Fibroblast of skin of scalp (primary cell): ENCODE data around the gene RGN. TPM values are rescaled to one million over a fixed set of nuclear protein-coding genes. Genes with fewer than 3 reads are reported as not detected.
"Not testable (repeated sequence)": the region's sequence is repeated elsewhere in the genome, so short reads cannot be mapped to it uniquely, and the experiment has no call there.

Source experiments
- DNase-seq: peaks from one replicate; pipeline ENCODE4 v3.0.0-alpha.2; 2013
- polyA plus RNA-seq, 2 experiments: library from polyadenylated mRNA; unstranded; fragments of 120-200 nt; gene quantifications; one replicate each; pipeline ENCODE4 v1.2.1, GENCODE V29; 2013; ENCODE audit not compliant: insufficient read length in 2 of 2

Gene RGN
- polyA plus RNA-seq (2013, experiment 1 of 2; ENCODE audit: insufficient read length), result 1.5 TPM
- 1.9 TPM for polyA plus RNA-seq (2013, experiment 2 of 2; ENCODE audit: insufficient read length)

DNA sequence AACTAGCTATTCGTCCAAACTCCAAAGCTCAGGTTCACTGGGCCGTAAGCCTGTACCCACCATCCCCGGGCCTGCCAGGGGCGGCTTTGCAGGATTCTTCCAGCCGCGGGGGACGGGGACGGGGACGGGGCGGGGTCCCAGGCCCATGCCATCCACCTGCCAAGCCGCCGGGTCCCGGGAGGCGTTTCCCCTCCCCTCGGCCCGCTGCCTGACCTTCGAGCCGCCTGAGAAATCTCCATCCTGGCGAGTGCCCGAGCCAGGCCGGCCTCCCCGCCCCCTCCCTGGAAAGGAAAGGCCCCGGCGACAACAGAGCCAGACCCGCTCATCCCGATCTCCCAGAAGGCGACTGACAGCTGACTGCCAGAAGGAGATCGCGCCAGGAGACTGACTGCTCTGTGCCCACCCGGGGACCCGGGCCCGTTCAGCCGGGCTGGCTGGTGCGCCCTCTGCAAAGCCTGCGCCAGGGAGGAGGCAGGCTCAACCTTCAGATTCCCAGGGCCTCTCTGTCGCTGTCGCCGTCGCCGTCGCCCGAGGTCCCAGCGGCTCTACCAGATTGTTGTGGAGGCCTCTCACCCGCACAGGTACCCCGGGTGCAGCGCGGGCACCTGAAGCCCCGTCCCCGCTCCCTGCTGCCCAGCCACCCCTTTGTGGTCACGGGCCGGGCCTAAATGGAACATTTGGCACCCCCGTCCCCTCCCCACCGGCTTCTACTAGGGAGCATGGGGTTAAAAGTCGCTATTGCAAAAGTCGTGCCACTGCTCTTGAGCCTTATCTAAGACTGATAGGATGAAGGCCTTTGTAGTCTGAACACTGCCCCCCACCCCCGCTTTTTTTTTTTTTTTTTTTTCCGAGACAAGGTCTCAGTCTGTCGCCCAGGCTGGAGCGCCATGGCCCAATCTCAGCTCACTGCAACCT lies at the start of gene RGN:
Gene RGN, plus strand, starts transcription at position 315 of the 915 bp plus-strand sequence. CDS start 2,702 bp downstream, outside the sequence.
- peak; percentile 8 for DNase-seq

DNA sequence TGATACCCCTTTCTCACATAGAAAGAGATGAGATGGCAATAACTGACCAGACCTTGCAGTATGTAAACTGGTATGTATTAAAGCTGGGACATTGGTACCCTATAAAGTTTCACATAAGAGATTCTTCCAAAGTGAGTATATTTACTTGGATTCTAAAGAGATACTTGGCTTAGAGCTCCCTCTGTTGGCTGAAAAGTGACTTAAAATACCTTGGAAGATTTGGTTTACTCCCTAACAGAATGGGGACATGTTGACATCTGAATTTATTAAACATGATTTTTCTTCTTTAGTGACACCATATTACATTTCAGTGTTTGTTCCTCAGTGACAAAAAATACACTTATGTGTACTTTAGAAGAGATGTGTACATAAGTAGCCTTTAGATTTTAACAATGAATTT lies 47.9 kb upstream of the RGN start:
- peak; percentile 66 for DNase-seq

DNA sequence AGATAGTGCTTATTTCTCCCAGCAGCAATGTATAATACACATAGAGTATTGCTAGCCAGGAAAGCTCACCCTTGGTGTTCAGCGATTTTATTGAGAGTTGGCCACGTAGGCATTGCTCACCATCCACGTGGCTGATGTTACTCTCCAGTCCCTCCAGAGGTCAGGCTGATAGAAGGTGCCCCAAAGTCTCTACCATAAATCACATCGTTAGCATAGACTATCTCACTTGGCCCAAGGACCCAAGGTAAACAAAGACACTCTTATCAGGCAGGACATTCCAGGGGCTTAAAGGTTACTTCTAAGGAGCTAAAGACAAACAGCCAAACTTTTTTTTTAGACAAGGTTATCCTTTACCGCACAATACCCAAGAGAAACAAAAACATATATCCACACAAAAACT lies 30.3 kb upstream of the RGN start:
- DNase-seq, result no peak

DNA sequence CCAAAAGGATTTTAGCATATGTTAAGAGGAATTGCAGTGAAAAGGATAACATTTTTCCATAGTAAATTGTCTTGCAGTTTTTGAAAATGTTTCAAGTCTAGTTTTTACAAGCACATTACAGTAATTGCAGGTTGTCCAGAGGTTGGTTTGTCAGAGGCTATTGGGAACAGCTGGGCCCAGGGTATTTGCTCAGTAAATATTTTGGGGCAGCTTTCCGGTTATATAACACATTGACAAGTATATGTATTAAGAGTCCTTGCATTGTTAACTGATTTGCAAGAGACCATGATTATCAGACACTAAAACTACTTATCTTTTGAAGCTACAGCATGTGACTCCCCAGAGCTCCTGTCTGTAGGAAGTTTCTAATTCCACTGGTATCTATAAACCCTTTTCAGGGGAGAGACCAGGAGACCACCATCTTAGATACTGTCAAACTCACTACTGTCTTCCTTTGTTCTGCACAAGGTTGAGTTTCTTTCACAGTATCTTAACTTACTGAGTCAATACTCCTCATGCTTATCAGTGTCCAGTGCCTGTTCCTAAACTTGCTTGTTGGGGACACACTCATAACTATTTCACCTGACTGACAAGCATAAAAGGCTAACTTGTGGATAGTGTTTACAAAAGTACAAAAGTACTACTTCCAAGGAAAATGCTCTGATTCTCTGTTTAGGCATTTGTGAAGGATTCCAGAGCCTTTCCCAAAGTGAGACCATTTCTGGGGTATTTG lies 18.9 kb upstream of the RGN start:
- DNase-seq, result no peak

DNA sequence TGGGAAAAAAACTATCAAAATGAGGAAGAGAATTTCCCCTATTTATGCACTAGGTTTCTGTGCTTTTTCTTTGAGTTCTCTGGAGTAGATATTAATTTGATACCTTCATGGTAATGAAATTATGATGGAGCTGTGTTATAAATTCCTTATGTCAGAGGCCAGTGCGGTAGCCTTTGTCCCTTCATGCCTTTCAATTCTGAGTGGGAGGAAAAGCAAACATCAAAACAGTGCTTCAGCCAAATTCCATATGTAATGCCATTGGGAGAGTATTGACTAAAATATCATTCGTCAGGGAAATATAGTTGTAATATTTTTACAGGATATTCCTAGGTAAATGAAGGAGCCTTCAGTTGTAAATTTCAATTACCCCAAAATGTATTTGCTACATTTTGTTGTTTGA lies 17.5 kb upstream of the RGN start:
- no peak for DNase-seq

DNA sequence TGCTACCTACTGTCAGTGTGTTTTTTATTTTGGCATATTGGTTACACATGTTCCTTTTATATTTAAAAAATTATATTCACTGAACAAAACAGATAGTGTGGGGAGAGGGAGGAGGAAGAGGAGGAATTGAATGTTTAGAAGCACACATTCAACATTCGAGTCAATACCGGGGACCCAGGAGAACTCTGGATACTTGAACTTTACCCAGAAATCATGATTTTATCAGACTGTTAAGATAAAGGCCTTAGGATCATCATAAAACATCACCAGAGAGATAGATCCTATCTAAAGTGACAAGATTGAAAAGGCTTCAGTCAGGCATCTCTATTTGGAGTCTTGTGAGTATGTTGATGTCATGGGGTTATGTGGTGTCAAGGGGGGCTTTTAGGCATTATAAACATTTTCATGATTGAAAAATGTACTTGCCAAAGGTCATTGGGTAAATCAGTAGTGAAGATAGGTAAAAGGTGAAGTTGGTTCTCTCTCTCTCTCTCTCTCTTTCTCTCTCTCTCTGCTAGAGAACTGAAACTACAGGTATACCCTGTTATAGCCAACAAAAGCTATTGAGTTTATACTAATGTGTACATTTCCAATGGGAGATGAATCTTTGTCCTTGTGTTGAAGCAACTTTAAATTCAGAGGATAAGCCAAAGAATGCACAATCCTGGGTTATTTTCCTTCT lies 16.9 kb upstream of the RGN start:
- no peak for DNase-seq

DNA sequence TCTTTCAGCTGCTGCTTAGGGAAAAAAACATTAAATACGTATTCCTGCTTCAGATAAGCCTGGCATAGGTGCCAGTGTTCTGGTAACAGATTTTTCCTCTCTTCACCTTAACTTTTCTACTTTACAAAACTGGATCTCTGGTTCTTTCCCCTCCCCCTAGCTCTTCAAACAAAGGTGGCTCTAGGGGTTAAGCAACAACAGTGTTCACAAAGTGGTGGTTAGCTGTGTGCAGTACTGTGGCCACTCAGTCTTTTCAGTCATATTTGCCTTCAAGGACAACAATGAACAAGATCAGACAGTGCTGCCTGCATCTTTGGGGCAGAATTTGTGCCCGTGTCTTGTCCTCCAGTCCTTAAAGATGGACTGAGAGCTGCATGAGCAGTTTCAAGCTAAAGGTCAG lies 15.1 kb upstream of the RGN start:
- DNase-seq, result no peak

DNA sequence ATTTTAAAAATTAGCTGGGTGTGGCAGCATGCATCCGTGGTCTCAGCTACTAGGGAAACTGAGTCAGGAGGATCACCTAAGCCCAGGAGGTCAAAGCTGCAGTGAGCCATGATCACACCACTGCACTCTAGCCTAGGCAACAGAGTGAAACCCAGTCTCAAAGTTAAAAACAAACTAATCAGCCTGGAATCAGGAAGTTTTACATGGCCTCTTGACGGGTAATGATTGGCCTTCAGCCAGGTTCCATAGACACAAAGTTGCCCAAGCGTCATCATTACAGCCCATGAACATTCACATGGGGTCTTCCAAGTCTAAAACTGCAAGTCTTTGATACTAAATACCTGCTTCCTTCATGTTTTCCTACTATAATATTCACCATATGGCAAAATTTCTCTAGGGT lies 10.0 kb upstream of the RGN start:
- DNase-seq, result no peak

DNA sequence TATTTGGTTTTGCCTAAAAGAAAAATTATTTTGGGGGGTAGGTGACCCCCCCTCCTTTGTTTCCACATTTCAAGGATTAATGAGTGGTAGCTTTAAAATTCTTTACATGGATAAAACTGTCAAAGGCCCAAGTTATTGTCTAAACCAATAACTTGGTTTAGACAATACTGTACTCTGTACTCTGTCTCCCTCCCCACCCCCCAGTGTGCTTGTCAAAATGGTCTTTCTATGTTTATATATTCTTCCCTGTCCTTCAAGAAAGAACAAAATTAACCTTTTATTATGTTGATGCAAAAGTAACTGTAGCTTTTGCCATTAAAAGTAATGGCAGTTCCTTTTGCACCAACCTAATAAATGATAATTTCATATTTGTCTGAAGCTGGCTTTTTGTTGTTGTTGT lies 9.5 kb upstream of the RGN start:
- DNase-seq, result no peak

DNA sequence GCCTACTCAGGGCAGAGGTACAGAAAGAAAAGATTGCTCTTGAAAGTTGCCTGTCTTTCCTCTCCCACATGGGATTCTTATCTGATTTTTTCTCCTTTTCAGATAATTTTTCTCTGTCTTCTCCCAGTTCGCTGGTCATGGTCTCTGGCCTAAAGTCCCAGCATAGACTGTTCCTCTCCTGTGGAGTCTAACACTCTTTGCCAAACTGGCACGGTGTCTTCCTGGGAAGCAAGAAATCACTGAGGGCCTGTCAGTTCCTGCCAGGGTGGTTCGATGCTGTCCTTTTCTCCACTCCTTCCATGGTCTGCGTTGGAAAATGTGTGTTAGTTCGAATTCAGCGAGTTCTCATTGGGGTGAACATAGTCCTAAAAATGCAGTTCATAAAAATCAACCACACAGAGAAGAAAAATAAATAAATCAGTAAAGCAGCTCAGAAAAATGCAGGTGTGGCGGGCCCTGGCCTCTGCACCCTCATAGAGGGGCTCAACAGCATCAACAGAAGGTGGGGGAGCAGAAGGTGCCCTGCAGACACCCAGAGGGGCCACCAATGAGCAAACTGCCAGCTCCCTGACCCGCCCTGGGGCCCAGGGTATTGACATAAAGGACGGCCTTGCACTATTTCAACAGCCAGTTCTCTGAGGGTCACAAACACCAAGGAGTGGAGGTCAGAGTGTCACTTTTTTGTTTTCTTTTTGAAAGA lies 2.1 kb downstream of the RGN start:
- DNase-seq, result no peak

DNA sequence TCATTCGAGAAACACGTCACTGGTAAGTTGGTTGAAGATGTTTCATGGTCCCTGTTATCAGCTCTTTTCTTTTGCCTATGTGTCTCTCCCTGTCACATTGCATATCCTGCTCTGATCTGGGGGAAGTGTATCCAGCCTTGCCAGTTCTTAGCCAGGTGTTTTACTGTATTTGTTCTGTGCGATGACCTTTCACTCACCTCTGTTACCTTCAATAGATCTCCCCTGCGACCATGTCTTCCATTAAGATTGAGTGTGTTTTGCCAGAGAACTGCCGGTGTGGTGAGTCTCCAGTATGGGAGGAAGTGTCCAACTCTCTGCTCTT lies 2.6 kb downstream of the RGN start:
- no peak for DNase-seq

DNA sequence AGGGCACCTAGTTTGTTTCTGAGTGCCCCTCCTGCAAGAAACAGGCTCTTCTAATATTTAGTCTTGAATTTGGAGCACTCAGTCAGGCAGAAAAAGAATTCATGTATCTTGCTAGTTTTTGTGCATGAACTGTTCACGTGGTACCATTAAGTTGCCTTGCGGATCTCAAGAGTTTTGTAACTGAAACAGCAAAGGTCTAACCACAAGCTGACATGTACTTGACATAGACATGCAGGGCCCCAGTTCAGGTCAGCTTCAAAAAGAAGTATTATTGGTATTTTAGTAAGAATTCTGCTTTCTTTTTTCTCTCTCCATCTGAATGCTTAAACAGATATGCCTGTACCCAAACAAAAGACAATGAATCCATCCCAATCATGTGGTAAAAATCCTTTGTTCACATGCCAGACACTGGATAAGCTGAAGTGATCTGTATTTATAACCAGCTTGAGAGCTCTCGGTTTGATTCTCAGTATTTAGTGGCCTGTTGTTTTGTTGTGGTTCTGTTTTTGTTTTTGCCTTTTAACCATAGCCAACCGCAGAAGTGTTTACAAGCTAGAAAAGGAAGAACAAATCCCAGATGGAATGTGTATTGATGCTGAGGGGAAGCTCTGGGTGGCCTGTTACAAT lies 13.0 kb downstream of the RGN start:
- no peak for DNase-seq

DNA sequence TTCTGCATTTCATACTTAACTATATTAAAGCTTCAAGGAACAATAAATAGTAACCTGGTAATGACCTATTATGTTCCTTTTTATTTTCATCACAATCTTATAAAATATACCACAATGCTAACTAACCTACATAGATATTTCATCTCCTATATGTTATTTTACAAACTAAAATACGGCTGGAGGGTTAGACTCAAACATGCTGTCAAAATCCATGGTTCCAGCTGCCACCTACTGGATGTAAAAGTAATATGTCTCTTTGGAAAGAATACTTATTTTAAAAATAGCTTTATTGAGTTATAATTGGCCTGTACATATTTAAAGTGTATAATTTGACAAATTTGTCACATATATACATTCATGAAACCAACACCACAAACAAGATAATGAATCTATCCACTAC lies 15.0 kb downstream of the RGN start:
- peak; percentile 41 for DNase-seq

DNA sequence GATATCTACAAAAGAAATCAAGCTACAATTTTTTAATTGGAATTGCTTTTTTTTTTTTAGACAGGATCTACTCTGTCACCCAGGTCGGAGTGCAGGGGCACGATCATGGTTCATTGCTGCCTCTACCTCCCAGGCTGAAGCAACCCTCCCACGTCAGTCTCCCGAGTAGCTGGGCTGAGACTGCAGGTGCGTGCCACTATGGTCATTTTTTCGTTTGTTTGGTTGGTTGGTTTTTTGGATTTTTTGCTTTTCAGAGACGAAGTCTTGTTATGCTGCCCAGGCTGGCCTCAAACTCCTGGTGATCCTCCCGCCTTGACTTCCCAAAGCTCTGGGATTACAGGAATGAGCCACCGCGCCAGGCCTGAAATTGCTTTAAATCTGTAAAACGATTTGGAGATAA lies 15.6 kb downstream of the RGN start:
- no peak for DNase-seq

DNA sequence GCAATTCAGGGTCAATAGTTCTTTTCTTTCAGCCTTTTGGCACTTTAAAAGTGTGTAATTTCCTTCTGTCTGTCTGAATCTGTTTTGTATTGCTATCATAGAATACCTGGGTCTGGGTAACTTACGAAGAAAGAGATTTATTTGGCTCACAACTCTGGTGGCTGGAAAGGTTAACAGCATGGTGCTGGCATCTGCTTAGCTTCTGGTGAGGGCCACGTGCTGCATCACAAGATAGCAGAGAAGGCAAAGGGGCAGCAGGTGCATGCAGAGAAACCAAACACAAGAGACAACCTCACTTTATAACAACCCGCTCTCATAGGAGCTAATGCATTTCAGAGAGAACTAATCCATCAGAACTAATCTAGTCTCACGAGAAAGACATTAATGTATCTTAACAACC lies 18.8 kb downstream of the RGN start:
- no peak for DNase-seq

DNA sequence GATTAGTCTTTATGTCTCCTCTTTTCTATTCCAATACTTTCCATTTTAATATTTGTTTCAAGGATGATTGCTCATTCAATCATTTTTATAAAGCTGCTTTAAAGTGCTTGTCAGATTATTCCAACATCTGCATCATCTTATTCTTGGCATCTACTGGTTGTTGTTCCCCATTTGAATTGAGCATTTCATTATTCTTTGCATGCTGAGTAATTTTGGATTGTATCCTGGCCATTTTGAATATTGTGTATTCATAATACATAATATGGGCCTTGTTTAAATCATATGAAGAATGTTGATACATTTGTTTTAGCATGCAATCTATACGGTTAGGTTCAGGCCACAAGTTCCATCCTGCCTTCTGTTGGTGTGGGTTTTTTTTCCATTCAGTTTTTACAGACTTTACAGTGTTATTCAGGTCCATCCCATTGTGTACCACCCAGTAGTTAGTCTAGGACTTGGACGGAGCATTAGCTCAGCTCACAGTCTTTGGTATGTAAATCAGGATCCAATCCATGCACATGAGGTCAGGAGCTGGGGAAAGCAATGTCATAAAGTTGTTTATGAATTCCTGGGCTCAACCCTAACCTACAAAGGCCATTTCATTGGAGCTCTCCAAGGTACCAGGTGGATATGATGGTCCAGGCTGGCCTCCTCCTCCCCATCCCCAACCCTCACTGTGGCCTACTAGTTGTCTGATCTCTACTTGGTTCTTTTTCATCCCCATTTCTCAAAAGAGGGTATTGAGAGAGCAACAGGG lies 20.3 kb downstream of the RGN start:
- DNase-seq, result no peak

DNA sequence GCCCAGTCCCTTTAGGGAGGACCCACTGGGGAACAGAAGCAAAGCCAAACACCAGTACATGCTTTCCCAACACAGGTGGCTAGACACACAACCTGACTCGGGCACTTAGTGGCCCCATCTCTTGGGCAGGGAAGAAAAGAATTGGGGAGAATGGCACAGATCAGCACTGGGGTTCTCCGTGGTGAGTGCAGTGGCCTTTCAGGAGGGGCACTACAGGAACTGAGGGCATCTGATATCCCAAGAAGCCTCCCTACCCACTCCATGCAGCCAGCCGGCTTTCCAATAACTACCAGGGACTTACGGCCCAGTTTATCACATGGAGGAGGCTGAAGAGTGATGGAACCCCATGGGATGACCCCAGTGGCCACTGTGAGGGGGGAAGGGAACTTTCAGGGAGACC lies 23.0 kb downstream of the RGN start:
- no peak for DNase-seq

DNA sequence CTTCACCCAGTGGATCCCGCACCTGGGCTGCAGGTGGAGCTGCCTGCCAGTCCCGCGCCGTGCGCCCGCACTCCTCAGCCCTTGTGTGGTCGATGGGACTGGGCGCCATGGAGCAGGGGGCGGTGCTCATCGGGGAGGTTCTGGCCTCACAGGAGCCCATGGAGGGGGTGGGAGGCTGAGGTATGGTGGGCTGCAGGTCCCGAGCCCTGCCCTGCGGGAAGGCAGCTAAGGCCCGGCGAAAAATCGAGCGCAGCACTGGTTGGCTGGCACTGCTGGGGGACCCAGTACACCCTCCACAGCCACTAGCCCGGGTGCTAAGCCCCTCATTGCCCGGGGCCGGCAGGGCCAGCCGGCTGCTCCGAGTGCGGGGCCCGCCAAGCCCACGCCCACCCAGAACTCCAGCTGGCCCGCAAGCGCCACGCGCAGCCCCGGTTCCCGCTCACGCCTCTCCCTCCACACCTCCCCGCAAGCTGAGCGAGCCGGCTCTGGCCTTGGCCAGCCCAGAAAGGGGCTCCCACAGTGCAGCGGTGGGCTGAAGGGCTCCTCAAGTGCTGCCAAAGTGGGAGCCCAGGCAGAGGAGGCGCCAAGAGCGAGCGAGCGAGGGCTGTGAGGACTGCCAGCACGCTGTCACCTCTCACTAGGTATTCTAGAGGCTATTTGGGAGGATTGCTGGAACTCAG lies 32.8 kb downstream of the RGN start:
- not testable (repeated sequence) for DNase-seq

DNA sequence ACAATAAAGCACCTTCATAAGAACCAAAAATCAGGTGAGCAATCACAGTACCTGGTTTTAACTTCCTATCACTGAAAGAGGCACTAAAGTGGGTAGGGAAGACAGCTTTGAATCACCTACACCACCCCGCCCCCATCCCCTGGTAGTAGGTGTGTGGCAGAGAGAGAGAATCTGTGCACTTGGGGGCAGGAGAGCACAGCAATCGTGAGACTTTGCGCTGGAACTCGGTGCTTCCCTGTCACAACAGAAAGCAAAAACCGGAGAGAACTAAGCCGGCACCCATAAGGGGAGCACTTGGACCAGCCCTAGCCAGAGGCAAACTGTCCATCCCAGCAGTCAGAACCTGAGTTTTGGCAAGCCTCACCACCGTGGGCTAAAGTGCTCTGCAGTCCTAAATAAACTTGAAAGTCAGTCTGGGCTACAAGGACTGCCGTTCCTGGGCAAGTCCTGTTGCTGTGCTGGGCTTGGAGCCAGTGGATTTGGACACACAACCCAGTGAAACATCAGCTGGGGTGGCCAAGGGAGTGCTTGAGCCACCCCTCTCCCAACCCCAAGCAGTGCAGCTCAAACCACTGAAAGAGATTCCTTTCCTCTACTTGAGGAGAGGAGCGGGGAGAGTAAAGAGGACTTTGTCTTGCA lies 34.2 kb downstream of the RGN start:
- DNase-seq, result no peak

DNA sequence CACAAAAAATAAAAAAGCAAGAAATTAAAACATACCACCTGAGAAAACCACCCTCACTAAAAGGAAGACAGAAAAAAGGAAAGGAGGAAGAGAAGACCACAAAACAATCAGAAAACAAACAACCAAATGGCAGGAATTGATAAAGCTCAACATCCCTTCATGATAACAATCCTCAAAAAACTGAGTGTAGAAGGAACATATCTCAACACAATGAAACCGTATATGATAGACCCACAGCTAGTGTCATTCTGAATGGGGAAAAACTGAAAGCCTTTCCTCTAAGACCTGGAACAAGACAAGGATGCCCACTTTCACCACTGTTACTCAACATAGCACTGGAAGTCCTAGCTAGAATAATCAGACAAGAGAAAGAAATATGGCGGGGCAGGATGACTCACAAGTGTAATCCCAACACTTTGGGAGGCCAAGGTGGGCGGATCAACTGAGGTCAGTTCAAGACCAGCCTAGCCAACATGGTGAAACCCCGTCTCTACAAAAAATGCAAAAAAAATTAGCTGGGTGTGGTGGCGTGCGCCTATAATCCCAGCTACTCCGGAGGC lies 38.4 kb downstream of the RGN start:
- not testable (repeated sequence) for DNase-seq
